ENCODE measurements around the gene CAV3. TPM values are rescaled to one million over a fixed set of nuclear protein-coding genes. Genes with fewer than 3 reads are reported as not detected.

CAV3 gene
- polyA plus RNA-seq, 1 experiment: not detected

DNA sequence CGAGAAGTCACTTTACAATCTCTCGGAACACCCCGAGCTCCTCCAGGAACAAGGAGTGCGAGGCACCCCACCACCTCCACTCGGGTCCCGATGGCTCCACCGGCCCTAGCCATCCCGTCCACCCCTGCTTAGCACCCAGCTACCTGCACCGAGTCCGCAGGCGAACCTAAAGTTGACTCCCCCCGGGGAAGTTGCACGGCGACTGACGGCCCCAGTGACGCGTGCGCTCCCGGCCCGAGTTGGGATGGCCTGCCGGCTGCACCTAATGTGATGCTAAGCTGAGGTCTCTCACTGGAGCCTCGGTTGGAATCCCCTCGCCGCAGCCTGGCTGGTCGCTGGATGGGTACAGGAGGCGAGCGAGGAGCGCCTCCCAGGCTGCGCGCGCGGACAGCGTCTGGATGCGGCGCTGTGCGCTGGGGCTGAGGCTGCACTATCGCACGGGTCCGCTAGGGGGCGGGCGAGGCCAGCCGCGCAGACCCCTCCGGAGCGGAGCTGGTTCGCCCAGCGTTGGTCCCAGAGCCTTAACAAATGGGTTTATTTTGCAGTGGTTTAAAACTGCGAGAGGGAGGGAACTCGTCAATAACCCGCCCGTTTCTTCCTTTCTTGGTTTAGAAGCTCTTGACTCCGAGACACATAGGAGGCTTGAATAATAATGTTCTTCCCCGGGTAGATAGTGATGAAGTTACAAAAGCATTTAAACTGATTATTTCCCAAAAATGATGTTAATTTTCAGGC, 35.7 kb downstream of the CAV3 start, which contains the start of gene OXTR:
OXTR (minus strand) TSS at position 526 of the 735 bp plus-strand sequence. CDS start 1,426 bp downstream, outside the sequence.
- Histone ChIP-seq H3K4me3 (ENCODE audit: low read depth, low read length) (peak within 1 kb of the TSS; percentile 66), H3K27ac (ENCODE audit: low read depth, low read length) (peak within 1 kb of the TSS; percentile 57), H3K9me3 (ENCODE audit: control insufficient read depth, insufficient read depth, low read length) (no peaks in the 10 kb centered on the region; the same call in 1 of the 2 replicates), H3K27me3 (ENCODE audit: control insufficient read depth, insufficient read depth, low read length) (no peaks in the 10 kb centered on the region)
- peak; percentile 69 for DNase-seq (ENCODE audit: low read depth, low spot score)
- POLR2A ChIA-PET: interaction anchor here (0.5 to 1.9 kb wide), 9 partner anchors 28 to 188 kb away, joined by 3 to 20 read pairs (median 4); no protein-coding TSS in a partner anchor
- TF ChIP-seq, protein P1, sequence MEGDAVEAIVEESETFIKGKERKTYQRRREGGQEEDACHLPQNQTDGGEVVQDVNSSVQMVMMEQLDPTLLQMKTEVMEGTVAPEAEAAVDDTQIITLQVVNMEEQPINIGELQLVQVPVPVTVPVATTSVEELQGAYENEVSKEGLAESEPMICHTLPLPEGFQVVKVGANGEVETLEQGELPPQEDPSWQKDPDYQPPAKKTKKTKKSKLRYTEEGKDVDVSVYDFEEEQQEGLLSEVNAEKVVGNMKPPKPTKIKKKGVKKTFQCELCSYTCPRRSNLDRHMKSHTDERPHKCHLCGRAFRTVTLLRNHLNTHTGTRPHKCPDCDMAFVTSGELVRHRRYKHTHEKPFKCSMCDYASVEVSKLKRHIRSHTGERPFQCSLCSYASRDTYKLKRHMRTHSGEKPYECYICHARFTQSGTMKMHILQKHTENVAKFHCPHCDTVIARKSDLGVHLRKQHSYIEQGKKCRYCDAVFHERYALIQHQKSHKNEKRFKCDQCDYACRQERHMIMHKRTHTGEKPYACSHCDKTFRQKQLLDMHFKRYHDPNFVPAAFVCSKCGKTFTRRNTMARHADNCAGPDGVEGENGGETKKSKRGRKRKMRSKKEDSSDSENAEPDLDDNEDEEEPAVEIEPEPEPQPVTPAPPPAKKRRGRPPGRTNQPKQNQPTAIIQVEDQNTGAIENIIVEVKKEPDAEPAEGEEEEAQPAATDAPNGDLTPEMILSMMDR (IDR thresholded peaks at IDR 0.05; ENCODE audit: low read depth, low read length): peak; percentile 98
- CTCF ChIA-PET: interaction anchor here (0.5 to 3.6 kb wide), 92 partner anchors 8 to 536 kb away, joined by 3 to 78 read pairs (median 5); partner anchors contain the start of genes CAV3 and RAD18

DNA sequence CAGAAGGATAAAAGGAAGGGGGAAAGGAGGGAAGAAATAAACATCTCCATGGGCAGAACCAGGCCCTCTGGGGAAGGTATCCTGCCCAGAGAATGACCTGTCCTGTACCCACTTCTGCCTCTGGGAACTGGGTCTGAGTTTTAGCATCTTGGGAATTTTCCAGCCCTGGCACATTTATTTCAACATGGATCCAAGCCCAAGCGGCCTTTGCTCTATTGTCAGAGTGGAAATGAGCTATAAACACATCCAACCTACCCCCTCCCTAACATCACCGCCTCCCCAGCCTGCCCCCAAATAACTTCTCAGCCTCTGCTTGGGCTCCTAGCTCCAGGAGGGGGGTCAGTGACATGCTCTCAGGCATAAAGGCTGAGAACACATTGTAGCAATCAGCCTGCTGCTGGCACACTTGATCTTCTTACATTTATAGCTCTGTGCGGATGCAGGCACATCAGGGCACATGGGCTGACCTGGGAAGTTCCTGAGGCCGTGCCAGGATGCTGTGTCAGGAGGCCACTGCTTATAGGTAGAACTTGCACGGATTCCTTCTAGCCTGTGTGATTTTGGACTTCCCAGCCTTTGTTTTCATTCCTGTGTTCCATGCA, 40.4 kb downstream of the CAV3 start:
- Histone ChIP-seq H3K4me3 (ENCODE audit: low read depth, low read length) (no peak overlapping the region), H3K9me3 (ENCODE audit: control insufficient read depth, insufficient read depth, low read length) (no peaks in the 10 kb centered on the region), H3K27ac (ENCODE audit: low read depth, low read length) (no peak overlapping the region), H3K27me3 (ENCODE audit: control insufficient read depth, insufficient read depth, low read length) (no peaks in the 10 kb centered on the region)
- DNase-seq (ENCODE audit: low read depth, low spot score): no peak
- POLR2A ChIA-PET: no interaction called here
- CTCF ChIA-PET: no interaction called here
- TF ChIP-seq, protein P1 (IDR thresholded peaks at IDR 0.05; ENCODE audit: low read depth, low read length): no peak

DNA sequence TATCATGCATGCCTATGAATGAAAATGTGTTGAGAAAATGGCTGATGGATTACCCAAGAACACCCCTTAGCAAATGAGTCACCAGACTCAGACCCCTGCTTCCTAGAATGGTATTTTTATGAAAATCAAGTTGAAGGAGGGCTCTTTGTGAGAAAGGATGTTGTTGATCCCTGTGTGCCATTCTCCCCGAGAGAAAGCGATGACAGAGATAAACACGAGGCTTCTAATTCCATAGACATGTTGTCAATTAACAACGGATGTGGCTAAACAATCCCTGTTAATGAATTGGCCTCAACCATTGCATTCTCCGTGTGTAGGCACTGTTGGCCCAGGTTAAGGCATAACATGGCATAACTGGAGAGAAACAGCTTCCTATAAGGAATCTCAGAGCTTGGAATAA, 41.6 kb downstream of the CAV3 start:
- CTCF ChIA-PET: interaction anchor here (0.6 kb wide), 1 partner anchor 1157 kb away, joined by 3 read pairs; no protein-coding TSS in a partner anchor
- H3K9me3 ChIP-seq (ENCODE audit: control insufficient read depth, insufficient read depth, low read length): no peaks in the 10 kb centered on the region
- H3K27me3 ChIP-seq (ENCODE audit: control insufficient read depth, insufficient read depth, low read length): no peaks in the 10 kb centered on the region
- TF ChIP-seq, protein P1 (IDR thresholded peaks at IDR 0.05; ENCODE audit: low read depth, low read length): no peak
- no peak for DNase-seq (ENCODE audit: low read depth, low spot score)
- no peak overlapping the region for H3K27ac ChIP-seq (ENCODE audit: low read depth, low read length)
- no peak overlapping the region for H3K4me3 ChIP-seq (ENCODE audit: low read depth, low read length)
- POLR2A ChIA-PET: no interaction called here

DNA sequence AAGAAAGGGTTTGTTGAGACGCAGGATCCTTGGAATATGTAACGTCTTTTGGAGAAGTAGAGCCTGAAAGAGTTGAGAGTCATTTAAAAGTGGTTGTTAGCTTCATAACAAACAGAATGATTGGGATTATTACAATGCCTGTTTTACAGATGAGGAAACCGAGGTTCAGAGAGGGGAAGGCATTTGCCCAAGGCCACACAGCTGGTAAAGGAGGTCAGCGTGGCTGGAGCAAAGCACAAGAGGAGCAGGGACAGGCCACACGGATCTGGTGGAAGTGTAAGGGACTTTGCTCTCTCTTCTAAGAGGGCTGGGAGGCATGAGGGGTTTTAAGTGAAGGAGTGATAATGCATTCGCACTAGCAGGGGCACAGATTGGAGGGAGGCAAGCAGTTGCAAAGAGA, 42.0 kb downstream of the CAV3 start:
- Histone ChIP-seq H3K27ac (ENCODE audit: low read depth, low read length) (peak overlapping the region; percentile 88), H3K9me3 (ENCODE audit: control insufficient read depth, insufficient read depth, low read length) (no peaks in the 10 kb centered on the region), H3K4me3 (ENCODE audit: low read depth, low read length) (no peak overlapping the region), H3K27me3 (ENCODE audit: control insufficient read depth, insufficient read depth, low read length) (no peaks in the 10 kb centered on the region)
- ChIA-PET POLR2A (no interaction called here), CTCF (interaction anchor here (0.6 to 0.9 kb wide), 3 partner anchors 192 to 1157 kb away, joined by 3 read pairs; no protein-coding TSS in a partner anchor)
- TF ChIP-seq, protein P1 (IDR thresholded peaks at IDR 0.05; ENCODE audit: low read depth, low read length): no peak
- DNase-seq (ENCODE audit: low read depth, low spot score): no peak

Data from AG04450 (cell line).